ENCODE measurements around the gene RPP30.
A peak's percentile ranks its signal among the peaks of the same experiment; 100 is the strongest.
"Not testable (repeated sequence)": the region's sequence is repeated elsewhere in the genome, so short reads cannot be mapped to it uniquely, and the experiment has no call there.

Gene RPP30

GRCh38 chr10:90872648-90873020 is 860 bp downstream of the RPP30 start:
- DNase-seq = no peak

GRCh38 chr10:90879062-90879461 is 7.3 kb downstream of the RPP30 start:
- no peak for DNase-seq

- DNase-seq = not testable (repeated sequence)
Measured at GRCh38 chr10:90880059-90880719, 8.4 kb downstream of the RPP30 start.

GRCh38 chr10:90884431-90884830 is 12.7 kb downstream of the RPP30 start:
- DNase-seq = no peak

- no peak for DNase-seq
Measured at GRCh38 chr10:90885176-90885575, 13.4 kb downstream of the RPP30 start.

- no peak for DNase-seq
Measured at GRCh38 chr10:90887555-90887954, 15.8 kb downstream of the RPP30 start.

- no peak for DNase-seq
Measured at GRCh38 chr10:90888387-90888786, 16.6 kb downstream of the RPP30 start.

- DNase-seq = no peak
Measured at GRCh38 chr10:90889636-90890035, 17.9 kb downstream of the RPP30 start.

- no peak for DNase-seq
Measured at GRCh38 chr10:90890347-90890746, 18.6 kb downstream of the RPP30 start.

- no peak for DNase-seq
Measured at GRCh38 chr10:90893190-90893589, 21.4 kb downstream of the RPP30 start.

- not testable (repeated sequence) for DNase-seq
Measured at GRCh38 chr10:90896916-90897315, 25.1 kb downstream of the RPP30 start.

- no peak for DNase-seq
Measured at GRCh38 chr10:90905925-90906324, 34.2 kb downstream of the RPP30 start.

GRCh38 chr10:90906596-90906995 is 34.8 kb downstream of the RPP30 start:
- no peak for DNase-seq

GRCh38 chr10:90911133-90912051 is 39.6 kb downstream of the RPP30 start:
- peak; percentile 52 for DNase-seq

- no peak for DNase-seq
Measured at GRCh38 chr10:90912174-90912573, 40.4 kb downstream of the RPP30 start.

- DNase-seq = no peak
Measured at GRCh38 chr10:90912854-90913479, 41.2 kb downstream of the RPP30 start.

GRCh38 chr10:90913774-90914420 is 42.1 kb downstream of the RPP30 start:
- no peak for DNase-seq

- no peak for DNase-seq
Measured at GRCh38 chr10:90914992-90915765, 43.4 kb downstream of the RPP30 start.

GRCh38 chr10:90915766-90916075 is 43.9 kb downstream of the RPP30 start:
- DNase-seq = no peak

GRCh38 chr10:90916392-90917237 is 44.8 kb downstream of the RPP30 start:
- DNase-seq = no peak

GRCh38 chr10:90917238-90917967 is 45.6 kb downstream of the RPP30 start:
- DNase-seq = no peak

Data from NCI-H1105 (cell line).